ENCODE measurements around the gene CNGB1. TPM values are rescaled to one million over a fixed set of nuclear protein-coding genes. Genes with fewer than 3 reads are reported as not detected.

Gene CNGB1
- polyA plus RNA-seq, 1 of the 3 experiments (the other 2 are of a cell fraction), result 0.05 TPM

- TF ChIP-seq FOXM1 (IDR thresholded peaks at IDR 0.05; ENCODE audit: low read depth), result no peak
Observed at GRCh38 chr16:57949013-57949412, 21.9 kb downstream of the CNGB1 start (continued).

- H3K27me3 ChIP-seq (ENCODE audit: insufficient read depth), result no peaks in the 10 kb centered on the region
- H3F3A ChIP-seq (replicated peaks; ENCODE audit: insufficient read depth), result no peaks in the 10 kb centered on the region
- H4K20me1 ChIP-seq (ENCODE audit: insufficient read depth), result no peaks in the 10 kb centered on the region
- no peaks in the 10 kb centered on the region for H3K36me3 ChIP-seq (replicated peaks in 1 of 2; ENCODE audit: control insufficient read depth in 1 of 2, insufficient read depth in 2 of 2, low read length in 1 of 2)
- no peak overlapping the region for H3K4me2 ChIP-seq
- H3K9me2 ChIP-seq, result no peaks in the 10 kb centered on the region
- no peak overlapping the region for H3K4me3 ChIP-seq (ENCODE audit: low read depth in 2 of 2, low read length in 1 of 2)
- no peak overlapping the region for H3K27ac ChIP-seq (ENCODE audit: low read depth in 2 of 2, low read length in 1 of 2)
- ChIA-PET CTCF (interaction anchor here (1.2 kb wide), 2 partner anchors 9 to 32 kb away, joined by 3 to 4 read pairs; no protein-coding TSS in a partner anchor), POLR2A (no interaction called here)
- H2AFZ ChIP-seq (ENCODE audit: low read depth), result no peak overlapping the region
- DNase-seq, result no peak
- no peak for TF ChIP-seq USF1 (IDR thresholded peaks at IDR 0.05; ENCODE audit: borderline replicate concordance, low read depth)
- no peak for TF ChIP-seq JUND (IDR thresholded peaks at IDR 0.05)
- TF ChIP-seq EZH2phosphoT487 (IDR thresholded peaks at IDR 0.05; ENCODE audit: borderline replicate concordance, low read depth), result no peak
- no peak for TF ChIP-seq FOXJ3 (CRISPR knock-in tag; IDR thresholded peaks at IDR 0.05)
- TF ChIP-seq TAF1 (IDR thresholded peaks at IDR 0.05; ENCODE audit: borderline replicate concordance, low read depth, low read length), result no peak
- TF ChIP-seq ELF1 (IDR thresholded peaks at IDR 0.05), result no peak
- no peak for TF ChIP-seq EP300 (IDR thresholded peaks at IDR 0.05; ENCODE audit: borderline replicate concordance in 1 of 2, low read depth in 1 of 2, low read length in 1 of 2)
- TF ChIP-seq RAD21 (IDR thresholded peaks at IDR 0.05; ENCODE audit: low read length), result no peak
- 73% methylated on average over 5 of the region's 5 CpGs for WGBS (ENCODE audit: low lambda C conversion rate)
- peaks cover 0 to 5% of the 10 kb centered on the region in 2 experiments; a peak in 1 of 4 replicates for H3K4me1 ChIP-seq (ENCODE audit: control insufficient read depth in 1 of 2, insufficient read depth in 2 of 2, low read depth in 1 of 2, low read length in 1 of 2)
- no peaks in the 10 kb centered on the region for H3K79me2 ChIP-seq (ENCODE audit: insufficient read depth)
- no peak overlapping the region for H3K9ac ChIP-seq
- no peaks in the 10 kb centered on the region for H3K9me3 ChIP-seq
Observed at GRCh38 chr16:57948027-57948426, 22.9 kb downstream of the CNGB1 start.

- POLR2A ChIA-PET, result no interaction called here
Observed at GRCh38 chr16:57947261-57947660, 23.7 kb downstream of the CNGB1 start.

More at GRCh38 chr16:57947261-57947660, 23.7 kb downstream of the CNGB1 start:
- WGBS (ENCODE audit: low lambda C conversion rate), result 77% methylated on average over 2 of the region's 2 CpGs
- Histone ChIP-seq H3K27ac (ENCODE audit: low read depth in 2 of 2, low read length in 1 of 2) (no peak overlapping the region), H3F3A (replicated peaks; ENCODE audit: insufficient read depth) (no peaks in the 10 kb centered on the region), H3K4me1 (ENCODE audit: control insufficient read depth in 1 of 2, insufficient read depth in 2 of 2, low read depth in 1 of 2, low read length in 1 of 2) (peaks cover 0 to 5% of the 10 kb centered on the region in 2 experiments; a peak in 1 of 4 replicates), H3K9me3 (no peaks in the 10 kb centered on the region), H4K20me1 (ENCODE audit: insufficient read depth) (no peaks in the 10 kb centered on the region), H3K36me3 (replicated peaks in 1 of 2; ENCODE audit: control insufficient read depth in 1 of 2, insufficient read depth in 2 of 2, low read length in 1 of 2) (no peaks in the 10 kb centered on the region), H3K27me3 (ENCODE audit: insufficient read depth) (no peaks in the 10 kb centered on the region), H3K4me2 (no peak overlapping the region), H3K9me2 (no peaks in the 10 kb centered on the region), H3K79me2 (ENCODE audit: insufficient read depth) (no peaks in the 10 kb centered on the region), H2AFZ (ENCODE audit: low read depth) (no peak overlapping the region), H3K4me3 (ENCODE audit: low read depth in 2 of 2, low read length in 1 of 2) (no peak overlapping the region), H3K9ac (no peak overlapping the region)
- TF ChIP-seq MXI1 (IDR thresholded peaks at IDR 0.05; ENCODE audit: low read depth, low read length) (no peak), USF1 (IDR thresholded peaks at IDR 0.05; ENCODE audit: borderline replicate concordance, low read depth) (no peak), TAF1 (IDR thresholded peaks at IDR 0.05; ENCODE audit: borderline replicate concordance, low read depth, low read length) (no peak), REST (IDR thresholded peaks at IDR 0.05; ENCODE audit: low read depth, low read length) (no peak), SMC3 (IDR thresholded peaks at IDR 0.05; ENCODE audit: low read depth, low read length) (no peak), CTCF (IDR thresholded peaks at IDR 0.05) (no peak), POLR2AphosphoS5 (IDR thresholded peaks at IDR 0.05; ENCODE audit: low read depth, low read length) (no peak), YY1 (IDR thresholded peaks at IDR 0.05; ENCODE audit: low read depth) (no peak), RXRA (IDR thresholded peaks at IDR 0.05; ENCODE audit: borderline replicate concordance, low read depth) (no peak), EP300 (IDR thresholded peaks at IDR 0.05; ENCODE audit: borderline replicate concordance in 1 of 2, low read depth in 1 of 2, low read length in 1 of 2) (no peak)
- no peak for DNase-seq
- CTCF ChIA-PET, result interaction anchor here (1.2 to 1.5 kb wide), 3 partner anchors 9 to 53 kb away, joined by 3 to 4 read pairs (median 4); no protein-coding TSS in a partner anchor

Data from SK-N-SH (cell line).